HepG2 (cell line): ENCODE results near the gene RHBDD1. TPM values are rescaled to one million over a fixed set of nuclear protein-coding genes. Genes with fewer than 3 reads are reported as not detected.

Experiments used
- ATF5 ChIP-seq: sonication (generic); formaldehyde crosslinking; IDR thresholded peaks from 2 replicates; pipeline ENCODE4 v1.4.0; 2020; ENCODE audit warnings: mild to moderate bottlenecking, low read depth, missing genetic modification reagents
- DR1 ChIP-seq: sonication (generic); formaldehyde crosslinking; IDR thresholded peaks from 2 replicates; pipeline ENCODE4 v1.8.0; 2021; ENCODE audit warnings: mild to moderate bottlenecking, missing genetic modification reagents, inconsistent platforms
- FOXC1 ChIP-seq: sonication (generic); formaldehyde crosslinking; IDR thresholded peaks from 2 replicates; pipeline ENCODE4 v1.8.0; 2022; ENCODE audit warnings: mild to moderate bottlenecking, missing genetic modification reagents, borderline replicate concordance
- KLF6 ChIP-seq: IDR thresholded peaks from 2 replicates; pipeline ENCODE4 v1.8.0; 2016; ENCODE audit warnings: missing biosample characterization, missing genetic modification reagents
- KLF9 ChIP-seq: IDR thresholded peaks from 2 replicates; pipeline ENCODE4 v1.6.1; 2016; ENCODE audit warnings: low read depth
- MNT ChIP-seq: fragments of 450-650 bp; IDR thresholded peaks from 2 replicates; pipeline ENCODE4 v1.6.1; 2016
- NFIB ChIP-seq: sonication (generic); formaldehyde crosslinking; IDR thresholded peaks from 2 replicates; pipeline ENCODE4 v1.9.0; 2021; ENCODE audit warnings: missing genetic modification reagents, mild to moderate bottlenecking, borderline replicate concordance
- NONO ChIP-seq, 2 experiments: fragments of 450-650 bp in 1 of 2; sonication (generic) in 1 of 2; formaldehyde crosslinking in 1 of 2; IDR thresholded peaks in 1 of 2; conservative IDR thresholded peaks in 1 of 2; 2 replicates each; pipeline versions ENCODE4 v1.6.1 to v1.8.0; 2017 to 2022; ENCODE audit warnings: mild to moderate bottlenecking in 1 of 2, missing genetic modification reagents in 1 of 2, moderate library complexity in 1 of 2
- POLR2AphosphoS5 ChIP-seq: IDR thresholded peaks from 2 replicates; pipeline ENCODE4 v1.6.1; 2012; ENCODE audit warnings: low read depth, low read length
- RERE ChIP-seq: IDR thresholded peaks from 2 replicates; pipeline ENCODE4 v1.6.1; 2016; ENCODE audit warnings: low read depth, missing genetic modification reagents, missing compliant biosample characterization
- SIN3A ChIP-seq: IDR thresholded peaks from 2 replicates; pipeline ENCODE4 v1.6.1; 2011; ENCODE audit warnings: low read depth, mild to moderate bottlenecking, control low read depth, low read length, borderline replicate concordance
- SRSF9 ChIP-seq: fragments of 200-400 bp; formaldehyde crosslinking; IDR thresholded peaks from 2 replicates; pipeline ENCODE4 v1.6.1; 2018; ENCODE audit warnings: borderline replicate concordance, mild to moderate bottlenecking, low read depth, low read length; ENCODE audit not compliant: insufficient read depth, poor library complexity, severe bottlenecking
- TEAD2 ChIP-seq: sonication (generic); formaldehyde crosslinking; IDR thresholded peaks from 2 replicates; pipeline ENCODE4 v1.9.0; 2021; ENCODE audit warnings: missing genetic modification reagents
- XRCC5 ChIP-seq: fragments of 200-400 bp; formaldehyde crosslinking; optimal IDR thresholded peaks from 2 replicates; pipeline ENCODE3; 2017; ENCODE audit warnings: mild to moderate bottlenecking, low read length
- ZNF225 ChIP-seq: sonication (generic); formaldehyde crosslinking; IDR thresholded peaks from 2 replicates; pipeline ENCODE4 v1.4.0; 2020; ENCODE audit warnings: mild to moderate bottlenecking, missing genetic modification reagents
- ZNF263 ChIP-seq: sonication (generic); formaldehyde crosslinking; IDR thresholded peaks from 2 replicates; pipeline ENCODE4 v1.4.0; 2020; ENCODE audit warnings: missing genetic modification reagents
- ZNF264 ChIP-seq: sonication (generic); formaldehyde crosslinking; IDR thresholded peaks from 2 replicates; pipeline ENCODE4 v1.4.0; 2020; ENCODE audit warnings: missing genetic modification reagents
- ZNF891 ChIP-seq: sonication (generic); formaldehyde crosslinking; IDR thresholded peaks from 2 replicates; pipeline ENCODE4 v1.5.0; 2020; ENCODE audit warnings: mild to moderate bottlenecking, missing genetic modification reagents
- ZSCAN9 ChIP-seq: IDR thresholded peaks from 2 replicates; pipeline ENCODE4 v1.6.1; 2016; ENCODE audit warnings: borderline replicate concordance
- polyA plus RNA-seq, 8 experiments: library from polyadenylated mRNA; depleted of rRNA in 3 of 8; stranded (reverse) in 7 of 8; unstranded in 1 of 8; fragments of >200 nt; fragmentation: Illumina TruSeq in 4 of 8; extraction: Trizol in 4 of 8; gene quantifications; 2 replicates each; pipeline versions ENCODE4 v1.2.1 to v1.2.3, GENCODE V29; 2011 to 2016; ENCODE audit warnings: low read depth in 4 of 8, missing spikeins in 1 of 8, mixed read lengths in 1 of 8; ENCODE audit not compliant: insufficient read depth in 1 of 8
- total RNA-seq, 5 experiments: library from RNA; depleted of rRNA; stranded (reverse); fragments of >200 nt; fragmentation: Illumina TruSeq; extraction: Trizol; gene quantifications; 2 replicates each; pipeline ENCODE4 v1.2.3, GENCODE V29; 2016; ENCODE audit warnings: low read depth in 1 of 5
- TF ChIP-seq, protein P1 (sequence below): sonication (generic); formaldehyde crosslinking; IDR thresholded peaks from 2 replicates; pipeline ENCODE4 v1.5.1; 2020; ENCODE audit warnings: mild to moderate bottlenecking, missing genetic modification reagents, borderline replicate concordance

Gene RHBDD1
- total and polyA plus RNA-seq, 2 of the 13 experiments (the other 11 are each of a cell fraction or from before 2014, with no cell fraction given), result 8.2 to 9.5 TPM

GRCh38 chr2:226800941-226801784 lies 34.7 kb upstream of the RHBDD1 start (continued):
- TF ChIP-seq TEAD2 (CRISPR knock-in tag), result no peak
- peak; percentile 63 for TF ChIP-seq POLR2AphosphoS5
- peak; percentile 74 for TF ChIP-seq MNT
- 0 out of 2 replicates have a peak, but pooled peaks have one; percentile 42 for TF ChIP-seq ZNF225
- no peak for TF ChIP-seq SRSF9
- no peak for TF ChIP-seq RERE (CRISPR knock-in tag)
- TF ChIP-seq KLF9 (CRISPR knock-in tag), result no peak
- 0 out of 2 replicates have a peak, but pooled peaks have one; percentile 35 for TF ChIP-seq SIN3A
- TF ChIP-seq ZNF263 (CRISPR knock-in tag), result 0 out of 2 replicates have a peak, but pooled peaks have one; percentile 4
- no peak; the same call in 1 of the 2 replicates for TF ChIP-seq ZSCAN9
- TF ChIP-seq FOXC1 (CRISPR knock-in tag), result no peak
- TF ChIP-seq ZNF264, result no peak
- no peak for TF ChIP-seq KLF6
- TF ChIP-seq ZNF891 (CRISPR knock-in tag), result 0 out of 2 replicates have a peak, but pooled peaks have one; percentile 28
- no peak for TF ChIP-seq NONO (IDR thresholded peaks at IDR 0.05)
- TF ChIP-seq NONO (CRISPR knock-in tag; conservative IDR thresholded peaks at IDR 0.05), result no peak
- TF ChIP-seq XRCC5, result peak; percentile 51
- TF ChIP-seq, protein P1, sequence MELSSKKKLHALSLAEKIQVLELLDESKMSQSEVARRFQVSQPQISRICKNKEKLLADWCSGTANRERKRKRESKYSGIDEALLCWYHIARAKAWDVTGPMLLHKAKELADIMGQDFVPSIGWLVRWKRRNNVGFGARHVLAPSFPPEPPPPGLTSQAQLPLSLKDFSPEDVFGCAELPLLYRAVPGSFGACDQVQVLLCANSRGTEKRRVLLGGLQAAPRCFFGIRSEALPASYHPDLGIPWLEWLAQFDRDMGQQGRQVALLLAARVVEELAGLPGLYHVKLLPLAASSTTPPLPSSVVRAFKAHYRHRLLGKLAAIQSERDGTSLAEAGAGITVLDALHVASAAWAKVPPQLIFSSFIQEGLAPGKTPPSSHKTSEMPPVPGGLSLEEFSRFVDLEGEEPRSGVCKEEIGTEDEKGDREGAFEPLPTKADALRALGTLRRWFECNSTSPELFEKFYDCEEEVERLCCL, result peak; percentile 68; the same call in 1 of the 2 replicates
- TF ChIP-seq ATF5 (CRISPR knock-in tag), result no peak
- no peak for TF ChIP-seq DR1 (CRISPR knock-in tag)
- TF ChIP-seq NFIB (CRISPR knock-in tag), result no peak
